Stimulated activated CD8-positive, alpha-beta memory T cell treated with anti-CD3 and anti-CD28 coated beads, Interleukin-2, amount 100 ng/mL, for 1 hour (primary cell): ENCODE measurements around the gene PPP1R11.
"Not testable (repeated sequence)": the region's sequence is repeated elsewhere in the genome, so short reads cannot be mapped to it uniquely, and the experiment has no call there.

Experiments
- DNase-seq, 2 donors: peaks; one replicate each; pipeline ENCODE4 v3.0.0-alpha.2; 2020; ENCODE audit warnings: low read depth in 2 of 2

PPP1R11 gene, protein sequence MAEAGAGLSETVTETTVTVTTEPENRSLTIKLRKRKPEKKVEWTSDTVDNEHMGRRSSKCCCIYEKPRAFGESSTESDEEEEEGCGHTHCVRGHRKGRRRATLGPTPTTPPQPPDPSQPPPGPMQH

DNA sequence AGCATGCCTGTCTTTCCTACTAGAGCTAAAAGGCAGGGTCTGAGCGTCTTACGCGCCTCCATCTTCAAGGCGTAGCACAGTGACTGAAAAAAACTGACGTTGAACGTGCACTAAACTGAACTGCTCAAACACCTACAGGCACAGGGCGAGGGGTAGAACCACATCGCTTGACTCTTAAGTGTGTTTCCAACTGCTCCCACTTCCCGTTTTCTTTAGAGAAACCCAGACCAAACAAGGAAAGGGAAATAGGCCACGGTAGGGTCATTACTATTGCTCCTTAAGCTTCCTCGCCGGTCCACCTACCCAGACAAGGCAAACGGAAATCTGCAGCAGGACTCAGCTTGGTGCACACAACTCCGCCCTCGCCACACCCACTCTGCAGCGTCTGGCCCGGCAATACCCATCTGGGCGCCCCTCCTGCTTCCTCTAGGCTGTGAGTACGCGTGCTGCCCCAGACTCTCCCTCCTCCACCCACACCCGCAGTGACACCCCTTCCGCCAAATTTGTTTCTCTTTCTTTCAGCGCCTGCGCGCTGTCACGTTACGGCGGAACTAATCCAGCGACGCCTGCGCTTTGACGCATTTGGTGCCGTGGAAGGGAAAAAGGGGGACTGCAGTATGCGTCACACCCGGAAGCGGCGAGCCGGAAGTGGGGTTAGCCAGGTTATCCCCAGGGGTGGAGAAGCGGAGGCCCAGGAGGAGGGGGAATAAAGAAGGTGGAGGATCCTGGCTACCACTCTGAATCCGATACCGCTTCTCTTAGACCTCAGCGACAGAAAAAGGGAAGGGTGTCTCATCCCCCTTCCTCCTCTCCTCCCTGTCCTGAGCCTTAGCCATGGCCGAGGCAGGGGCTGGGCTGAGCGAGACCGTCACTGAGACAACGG lies at the start of gene PPP1R11:
Gene PPP1R11, plus strand, starts transcription at position 622 of the 883 bp plus-strand sequence. Its CDS starts 213 bp downstream, at position 835.
- DNase-seq, result peak; percentile 95 to 97

DNA sequence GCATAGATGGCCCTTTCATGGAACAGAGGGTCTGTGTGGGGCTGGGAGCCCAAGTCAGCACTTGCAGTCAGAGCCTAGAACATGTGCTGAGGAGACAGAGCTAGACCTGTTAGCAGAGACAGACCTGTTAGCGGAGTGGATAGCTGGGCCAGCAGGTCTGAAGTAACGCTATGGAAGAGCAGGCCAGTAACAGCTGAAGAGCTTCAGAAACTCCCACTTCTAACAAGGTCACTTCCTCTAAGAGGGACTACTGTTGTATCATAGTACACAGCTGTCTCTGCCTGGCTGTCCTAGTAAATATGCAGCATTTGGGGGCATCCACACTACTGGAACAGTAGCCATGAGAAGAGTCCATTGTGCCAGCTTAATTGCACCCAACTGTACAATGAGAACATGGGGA lies 47.2 kb upstream of the PPP1R11 start:
- DNase-seq, result no peak

DNA sequence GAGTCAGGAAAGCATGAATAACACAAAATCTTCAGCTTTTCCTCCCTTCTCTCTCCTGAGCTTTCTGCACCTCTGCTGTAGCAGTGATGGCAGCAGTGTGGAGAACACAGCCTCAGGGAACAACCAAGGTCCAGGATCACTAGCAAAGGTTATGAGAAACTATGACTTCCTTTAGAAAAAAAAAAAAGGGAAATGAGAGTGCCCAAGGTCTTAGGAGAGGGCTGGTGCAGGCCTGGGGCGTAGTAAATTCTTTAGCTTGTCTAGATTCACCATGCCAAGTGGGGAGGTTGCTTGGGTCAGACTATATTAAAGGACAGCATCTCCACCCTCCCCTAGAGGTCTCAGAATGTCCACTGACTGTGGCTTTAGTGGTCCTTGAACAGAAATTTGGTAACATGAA lies 46.4 kb upstream of the PPP1R11 start:
- DNase-seq, result no peak

DNA sequence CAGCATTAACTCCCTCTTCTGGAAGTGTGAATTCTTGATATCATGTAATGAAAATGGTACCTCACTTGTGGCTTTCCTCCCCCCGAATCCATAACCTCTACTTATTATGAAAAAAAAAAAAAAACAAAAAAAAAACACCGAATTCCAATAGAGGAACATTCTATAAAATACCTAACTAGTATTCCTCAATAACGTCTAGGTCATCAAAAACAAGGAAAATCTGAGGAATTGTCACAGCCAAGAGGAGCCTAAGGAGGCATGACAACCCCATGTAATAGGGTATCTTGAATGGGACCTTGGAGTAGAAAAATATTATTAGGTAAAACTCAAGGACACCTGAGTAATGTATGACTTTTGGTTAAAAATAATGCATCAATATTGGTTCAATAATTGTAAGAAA lies 44.8 kb upstream of the PPP1R11 start:
- DNase-seq, result no peak

DNA sequence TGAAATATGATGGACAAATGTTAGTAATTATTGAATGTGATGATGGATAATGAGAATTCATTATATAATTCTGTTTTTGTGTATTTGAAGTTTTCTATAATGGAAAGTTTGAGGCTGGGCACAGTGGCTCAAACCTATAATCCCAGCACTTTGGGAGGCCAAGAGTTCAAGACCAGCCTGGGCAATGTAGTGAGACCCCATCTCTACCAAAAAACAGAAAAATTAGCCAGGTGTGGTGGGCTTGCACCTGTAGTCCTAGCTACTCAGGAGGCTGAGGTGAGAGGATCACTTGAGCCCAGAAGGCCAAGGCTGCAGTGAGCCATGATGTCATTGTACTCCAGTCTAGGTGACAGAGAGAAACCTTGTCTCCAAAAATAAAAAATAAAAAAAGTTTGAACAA lies 44.3 kb upstream of the PPP1R11 start:
- DNase-seq, result not testable (repeated sequence)

DNA sequence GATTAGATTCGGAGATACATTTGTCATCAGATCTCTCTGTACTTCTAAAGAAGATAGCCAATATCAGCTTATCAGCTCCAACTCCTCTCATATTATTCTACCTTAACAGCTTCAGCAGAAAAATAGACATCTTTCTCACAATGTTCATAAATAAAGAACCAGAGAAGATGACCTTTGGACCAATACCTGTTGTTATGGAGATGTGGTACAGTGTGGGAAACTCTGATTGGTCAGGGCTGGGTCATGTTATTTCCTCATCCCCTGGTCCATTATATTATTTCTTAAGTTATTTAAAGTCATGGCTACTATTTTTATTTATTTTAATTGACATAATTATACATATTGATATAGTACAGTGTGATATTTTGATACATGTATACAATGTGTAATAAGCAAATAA lies 41.8 kb upstream of the PPP1R11 start:
- no peak for DNase-seq

DNA sequence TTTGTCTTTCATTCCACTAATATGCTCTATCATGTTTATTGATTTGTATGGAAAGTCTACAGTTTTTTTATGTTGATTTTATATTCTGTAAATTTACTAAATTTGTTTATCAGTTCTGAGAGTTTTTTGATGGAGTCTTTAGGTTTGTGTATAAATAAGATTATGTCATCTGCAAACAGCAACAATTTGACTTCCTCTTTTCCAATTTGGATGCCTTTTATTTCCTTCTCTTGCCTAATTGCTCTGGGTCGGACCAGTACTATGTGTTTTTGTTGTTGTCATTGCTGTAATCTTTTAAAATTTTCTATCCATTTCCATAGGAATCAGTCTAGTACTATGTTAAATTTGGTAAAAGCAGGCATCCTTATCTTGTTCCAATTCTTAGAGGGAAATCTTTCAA lies 37.4 kb upstream of the PPP1R11 start:
- no peak for DNase-seq

DNA sequence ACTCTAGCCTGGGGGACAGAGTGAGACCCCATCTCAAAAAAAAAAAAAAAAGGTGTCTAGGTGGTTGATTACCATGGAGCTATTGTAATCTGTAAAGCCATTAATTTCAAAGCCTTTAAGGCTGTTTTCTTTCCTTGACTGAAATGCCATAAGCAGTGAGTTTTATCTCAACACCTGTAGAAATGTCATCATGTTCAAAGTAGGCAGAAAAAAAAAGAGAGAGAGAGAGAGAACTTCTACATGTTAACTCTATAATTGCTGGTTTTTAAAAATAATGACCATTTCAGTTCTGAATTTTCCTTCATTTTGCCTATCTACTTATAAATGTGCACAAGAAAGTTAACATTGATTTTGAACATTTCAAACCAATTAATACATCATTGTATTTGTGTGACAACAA lies 35.6 kb upstream of the PPP1R11 start:
- no peak for DNase-seq

DNA sequence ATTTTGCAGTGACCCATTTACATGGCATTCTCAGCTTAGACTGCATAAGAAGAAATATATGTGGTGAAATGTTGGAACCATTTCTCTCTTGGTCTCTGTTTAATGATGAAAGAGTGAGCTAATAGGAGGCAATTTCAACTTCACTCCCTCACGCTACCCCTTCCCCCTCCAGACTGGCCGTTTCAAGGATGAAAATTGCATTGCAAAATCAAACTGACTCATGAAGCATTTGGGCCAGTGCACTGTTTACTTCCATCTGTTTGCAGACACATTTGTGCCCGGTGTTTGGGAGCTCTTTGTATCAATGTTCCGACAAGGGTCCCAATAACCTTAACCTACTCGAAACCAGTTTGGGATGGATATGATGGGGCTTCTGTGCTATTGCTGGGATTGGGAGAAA lies 33.6 kb upstream of the PPP1R11 start:
- DNase-seq, result not testable (repeated sequence)

DNA sequence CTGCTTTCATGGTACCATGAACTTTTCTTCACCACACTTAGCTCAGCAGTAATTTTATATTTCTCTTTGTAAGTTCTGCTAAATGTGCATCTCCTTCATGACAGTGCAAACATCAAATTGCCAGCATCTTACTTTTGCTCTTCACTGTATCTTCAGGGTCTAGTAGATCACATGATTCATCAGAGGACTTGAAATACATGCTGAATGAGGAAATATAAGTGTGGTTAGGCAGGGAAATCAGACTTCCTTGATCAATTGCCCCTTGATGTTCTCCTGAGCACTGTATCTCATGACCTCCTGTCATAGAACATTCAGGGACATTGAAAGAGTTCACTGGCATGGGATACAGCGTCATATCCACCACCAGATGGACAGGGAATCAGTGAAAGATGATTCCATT lies 31.2 kb upstream of the PPP1R11 start:
- DNase-seq, result no peak

DNA sequence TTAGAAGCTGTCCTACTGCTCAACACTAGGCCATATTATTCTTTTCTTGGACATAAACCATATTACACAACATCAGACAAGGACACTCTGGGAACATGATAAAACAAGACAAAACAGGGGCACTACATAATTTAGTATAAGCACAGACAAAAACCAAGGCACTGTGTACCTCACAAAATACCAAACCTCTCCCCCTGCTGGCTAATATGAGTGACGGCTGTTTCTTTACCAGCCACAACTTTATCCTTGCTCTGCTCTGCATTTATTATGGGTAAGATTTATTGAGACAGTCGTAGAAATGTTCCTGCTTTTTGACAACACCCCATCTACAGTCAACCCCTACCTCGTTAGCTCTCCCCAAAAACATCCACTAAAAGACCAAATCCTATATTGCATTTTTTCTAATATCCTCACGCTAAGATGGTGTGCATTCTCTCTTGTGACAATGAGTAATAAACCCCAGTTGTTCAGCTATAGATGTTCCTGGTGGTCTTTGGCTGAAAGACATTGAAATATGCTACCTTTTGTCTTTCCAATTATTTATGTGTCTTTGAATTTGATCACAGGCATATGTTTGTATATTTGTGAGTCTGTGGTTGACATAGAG lies 29.7 kb upstream of the PPP1R11 start:
- no peak for DNase-seq

DNA sequence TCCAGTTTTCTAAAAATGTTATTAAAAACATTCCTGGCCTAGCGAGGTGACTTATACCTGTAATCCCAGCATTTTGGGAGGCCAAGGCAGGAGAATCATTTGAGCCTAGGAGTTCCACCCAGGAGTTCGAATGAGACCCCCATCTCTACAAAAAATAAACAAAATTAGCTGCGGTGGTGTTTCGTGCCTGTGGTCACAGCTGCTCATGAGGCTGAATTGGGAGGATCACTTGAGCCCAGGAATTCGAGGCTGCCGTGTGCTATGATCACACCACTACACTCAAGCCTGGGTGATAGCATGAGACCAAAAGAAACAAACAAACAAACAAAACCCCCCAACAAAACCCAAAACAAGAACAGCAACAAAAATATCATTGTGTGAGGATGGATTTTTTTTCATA lies 25.8 kb upstream of the PPP1R11 start:
- DNase-seq, result no peak

DNA sequence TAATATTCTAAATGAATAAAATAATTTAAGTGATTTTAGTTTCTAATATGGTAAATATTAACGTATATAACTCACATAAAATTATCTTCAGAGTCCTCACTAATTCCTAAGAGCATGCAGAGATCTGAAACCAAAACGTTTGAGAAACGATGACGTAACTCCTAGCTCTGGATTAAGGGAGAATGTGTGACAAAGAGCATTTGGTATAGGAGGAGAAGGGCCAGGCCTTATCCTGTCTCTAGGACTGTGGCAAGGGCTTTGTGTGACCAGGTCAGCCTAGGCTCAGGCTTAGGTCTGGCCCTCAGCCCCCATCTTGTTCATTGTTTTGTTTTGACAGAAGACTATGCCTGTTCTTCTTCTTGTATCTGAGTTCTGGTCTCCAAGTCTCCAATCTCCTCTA lies 25.2 kb upstream of the PPP1R11 start:
- no peak for DNase-seq

DNA sequence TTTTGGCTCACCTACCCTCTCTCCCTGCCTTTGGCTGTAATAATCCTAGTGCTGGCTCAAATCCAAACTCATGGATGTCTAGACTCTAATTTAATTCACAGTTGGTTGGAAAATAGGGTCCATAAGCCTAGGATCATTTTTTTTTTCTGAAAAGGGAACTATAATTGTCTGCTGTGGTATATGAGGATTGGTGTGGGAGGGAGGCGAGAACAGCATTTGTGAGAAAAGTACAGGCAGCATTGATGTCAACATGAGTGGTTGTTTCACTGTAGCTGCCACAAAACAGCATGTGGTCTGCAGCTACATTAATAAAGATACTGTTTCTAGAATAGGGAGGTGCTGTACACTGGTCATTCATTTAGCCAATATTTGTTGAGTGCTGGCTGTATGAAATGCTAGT lies 24.5 kb upstream of the PPP1R11 start:
- DNase-seq, result no peak

DNA sequence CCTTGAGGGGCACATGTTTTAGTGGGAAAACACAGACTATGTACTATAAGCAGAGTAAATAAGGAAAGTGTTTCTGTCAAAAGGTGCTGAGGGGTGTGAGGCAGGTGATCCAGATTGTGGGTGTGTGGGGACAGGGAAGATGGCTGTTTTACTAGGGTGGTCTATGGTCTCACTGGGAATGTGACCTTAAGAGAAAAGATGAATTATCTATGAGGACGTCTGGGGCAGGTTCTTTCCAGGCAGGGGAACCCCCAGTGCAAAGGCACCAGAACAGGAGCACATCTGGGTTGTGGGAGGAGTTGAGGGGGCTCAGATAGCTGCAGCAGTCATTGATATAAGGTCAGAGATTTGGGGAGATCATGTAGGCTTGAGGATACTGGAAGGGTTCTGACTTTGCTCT lies 24.1 kb upstream of the PPP1R11 start:
- DNase-seq, result no peak

DNA sequence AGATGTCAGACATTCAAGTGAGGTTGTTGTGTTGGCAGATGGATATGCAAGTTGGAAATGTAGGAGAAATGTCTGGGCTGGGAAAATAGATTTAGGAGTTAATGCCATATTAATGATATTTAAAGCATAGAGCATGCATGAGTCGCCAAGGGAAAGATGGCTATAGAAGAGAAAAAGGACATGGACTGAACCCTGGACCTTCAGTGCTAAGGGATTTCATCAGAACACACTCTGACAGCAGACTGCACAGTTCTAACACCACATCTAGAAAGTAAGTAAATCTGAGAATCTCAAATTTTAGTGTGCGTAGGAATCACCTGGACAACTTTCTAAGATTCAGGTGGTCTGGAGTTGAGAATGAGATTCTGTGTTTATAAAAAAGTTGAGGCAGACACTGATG lies 23.3 kb upstream of the PPP1R11 start:
- DNase-seq, result no peak

DNA sequence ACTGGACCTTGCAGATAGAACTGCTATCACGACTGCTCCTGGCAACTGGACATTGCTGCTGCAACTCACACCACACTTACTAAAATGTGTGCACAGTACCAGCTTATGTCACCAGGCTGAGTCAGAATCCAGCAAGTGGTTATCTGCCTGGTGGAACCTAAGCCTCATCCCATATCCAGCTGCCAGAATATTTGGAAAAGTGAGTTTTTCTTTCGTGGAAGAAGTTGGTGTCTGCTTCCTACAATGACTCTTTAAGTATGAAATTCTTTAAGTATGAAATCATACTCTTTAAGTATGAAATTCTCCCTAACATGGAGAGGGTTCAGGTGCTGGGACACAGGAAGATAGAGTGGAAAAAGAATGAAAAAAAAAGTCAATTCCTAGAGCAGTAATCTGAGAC lies 22.4 kb upstream of the PPP1R11 start:
- DNase-seq, result no peak

DNA sequence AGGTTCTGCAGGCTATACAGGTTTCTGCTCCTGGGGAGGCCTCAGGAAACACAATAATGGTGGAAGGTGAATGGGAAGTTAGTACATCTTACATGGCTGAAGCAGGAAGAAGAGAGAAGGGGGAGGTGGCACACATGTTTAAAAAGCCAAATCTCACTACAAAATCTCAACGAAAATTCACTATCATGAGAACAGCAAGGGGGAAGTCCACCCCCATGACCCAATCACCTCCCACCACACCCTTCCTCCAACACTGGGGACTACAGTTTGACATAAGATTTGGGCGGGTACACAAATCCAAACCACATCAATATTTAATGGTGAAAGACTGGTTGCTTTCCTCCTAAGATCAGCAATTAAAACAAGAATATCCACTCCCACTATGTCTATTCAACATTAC lies 19.8 kb upstream of the PPP1R11 start:
- no peak for DNase-seq

DNA sequence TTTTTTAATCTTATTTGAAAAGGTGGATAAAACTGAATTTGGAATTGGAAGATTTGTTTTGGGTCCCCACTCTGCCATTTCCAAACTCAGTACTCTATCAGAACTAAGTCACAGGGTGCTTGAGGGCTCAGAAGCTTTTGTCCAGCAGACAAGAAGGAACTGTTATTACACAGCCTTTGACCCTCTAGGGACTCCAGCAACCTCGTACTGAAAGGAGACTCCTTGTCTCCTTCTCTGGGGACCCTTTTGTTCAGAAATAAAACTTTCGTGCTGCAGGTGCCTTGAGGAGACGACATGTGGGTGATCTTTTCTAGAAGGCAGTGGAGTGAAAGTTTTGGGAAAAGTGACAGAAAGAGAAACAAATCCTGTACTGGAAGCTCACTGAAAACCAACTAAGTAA lies 13.3 kb upstream of the PPP1R11 start:
- DNase-seq, result no peak

DNA sequence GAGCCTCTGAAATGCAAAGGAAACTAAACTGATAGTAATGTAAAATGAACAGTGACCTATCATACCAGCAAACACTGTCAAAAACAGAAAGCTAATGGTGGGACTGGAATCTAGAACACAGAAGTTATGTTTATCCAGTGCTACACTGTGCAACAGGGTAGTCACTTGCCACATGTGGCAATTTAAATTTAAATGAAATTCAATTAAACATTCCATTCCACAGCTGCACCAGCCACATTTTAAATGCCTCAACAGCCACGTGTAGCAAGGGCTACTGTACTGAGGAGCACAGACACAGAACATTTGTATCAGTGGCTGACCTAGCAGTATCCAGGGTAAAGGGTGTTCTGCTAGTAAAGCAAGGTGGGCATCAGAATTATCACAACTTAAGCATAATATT lies 11.5 kb upstream of the PPP1R11 start:
- no peak for DNase-seq

DNA sequence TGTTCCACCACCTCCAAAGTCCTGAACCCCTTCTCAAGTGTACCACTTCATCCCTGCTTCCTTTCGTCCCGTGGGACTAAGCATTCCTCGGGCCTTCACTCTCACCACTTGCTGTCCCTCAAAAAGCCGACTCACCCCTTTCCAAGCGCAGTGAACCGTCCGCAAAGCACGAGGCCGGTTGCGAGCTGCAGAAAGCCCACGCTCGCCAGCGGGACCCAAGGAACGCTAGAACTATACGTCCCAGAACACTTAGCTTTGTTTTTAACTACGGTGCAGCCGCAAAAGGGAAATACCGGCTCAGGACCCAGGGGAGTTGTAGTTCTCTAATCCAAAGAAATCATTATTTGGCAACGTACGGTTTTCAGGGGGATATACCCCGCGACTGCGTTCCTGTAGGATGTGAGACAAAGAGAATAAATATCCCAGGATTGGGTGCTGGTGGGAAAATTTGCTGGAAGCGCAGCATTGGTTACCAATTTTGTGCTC lies 6.3 kb upstream of the PPP1R11 start:
- DNase-seq, result no peak

DNA sequence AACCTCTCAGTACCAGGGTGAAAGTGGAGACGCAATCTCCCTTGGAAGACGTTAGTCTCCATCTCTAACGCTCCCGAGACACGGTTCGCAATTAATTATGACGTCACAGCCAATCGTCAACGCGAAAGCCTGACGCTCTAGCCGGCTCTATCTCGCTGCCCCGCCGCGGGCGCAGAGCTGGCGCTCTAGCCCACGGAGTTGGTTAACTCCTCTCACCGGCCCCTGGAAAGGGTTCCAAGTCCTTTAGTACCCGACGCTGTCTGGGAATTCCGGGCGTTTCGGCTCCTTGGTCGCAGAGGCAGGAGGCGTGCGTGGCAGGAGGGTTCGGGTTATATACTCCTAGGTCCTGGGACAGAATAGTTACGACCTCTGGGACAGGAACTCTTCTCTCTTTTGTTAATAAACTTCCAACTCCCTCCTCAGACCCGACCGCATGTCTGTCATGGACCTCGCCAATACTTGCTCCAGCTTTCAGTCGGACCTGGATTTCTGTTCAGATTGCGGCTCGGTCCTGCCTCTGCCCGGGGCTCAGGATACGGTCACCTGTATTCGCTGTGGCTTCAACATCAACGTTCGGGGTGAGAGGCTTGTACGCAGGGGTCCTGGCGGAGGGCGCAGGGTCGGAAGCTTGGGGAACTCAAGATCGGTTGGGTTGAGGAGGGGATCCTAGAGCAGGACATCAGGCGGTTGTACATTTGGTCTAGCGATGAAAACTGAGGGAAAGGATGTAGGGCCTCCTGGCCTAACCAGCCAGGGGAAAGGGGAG lies 5.7 kb upstream of the PPP1R11 start, which contains the start of gene POLR1H:
Gene POLR1H, plus strand, starts transcription at position 174 of the 766 bp plus-strand sequence. Its CDS starts 260 bp downstream, at position 434.
- peak; percentile 71 to 75 for DNase-seq
